Activated naive CD4-positive, alpha-beta T cell treated with anti-CD3 and anti-CD28 coated beads, Interleukin-2, amount 50 U/mL, for 72 hours (primary cell): Measurements from ENCODE around the gene RELL1. TPM values are rescaled to one million over a fixed set of nuclear protein-coding genes. Genes with fewer than 3 reads are reported as not detected.

Source experiments
- ATAC-seq, 2 donors: fragments of 150-1000 bp; cut with Tn5 transposase; 2 replicates each; pipeline ENCODE4 v1.10.0; 2021; ENCODE audit warnings: mild to moderate bottlenecking in 2 of 2, moderate library complexity in 2 of 2
- DNase-seq, 2 donors: peaks; one replicate each; pipeline ENCODE4 v3.0.0; 2021 to 2022; ENCODE audit warnings: low spot score in 2 of 2
- H3K27ac Mint-ChIP-seq, 2 donors: one replicate each; pipeline ENCODE4 v1.8.0; 2022; ENCODE audit warnings: mild to moderate bottlenecking in 2 of 2, mixed read lengths in 2 of 2
- H3K36me3 Mint-ChIP-seq, 2 donors: one replicate each; pipeline ENCODE4 v1.8.0; 2022; ENCODE audit warnings: mixed read lengths in 2 of 2
- H3K9me3 Mint-ChIP-seq, 2 donors: one replicate each; pipeline ENCODE4 v1.8.0; 2022; ENCODE audit warnings: mixed read lengths in 2 of 2
- total RNA-seq, 2 donors: library from RNA; stranded (reverse); gene quantifications; one replicate each; pipeline ENCODE4 v1.2.3, GENCODE V29; 2022

The RELL1 gene
- total RNA-seq, 2 donors from 2014 or later, result 15.1 to 15.2 TPM

DNA sequence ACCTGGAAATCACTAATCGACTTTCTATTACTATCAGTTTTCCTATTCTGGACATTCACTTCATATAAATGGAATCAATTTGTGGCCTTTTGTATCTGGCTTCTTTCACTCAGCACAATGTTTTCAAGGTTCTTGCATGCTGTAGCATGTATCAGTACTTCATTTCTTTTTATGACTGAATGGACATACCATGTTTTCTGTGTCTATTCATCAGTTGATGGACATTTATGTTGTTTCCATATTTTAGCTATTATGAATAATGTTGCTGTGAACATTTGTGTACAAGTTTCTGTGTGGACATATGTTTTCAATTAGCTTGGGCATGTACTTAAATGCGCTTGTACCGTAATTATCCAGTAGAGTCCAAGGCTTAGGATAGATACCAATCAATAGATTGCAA is 19.9 kb upstream of the RELL1 start:
- H3K27ac Mint-ChIP-seq, result no peak overlapping the region
- ATAC-seq (no peak), DNase-seq (no peak)
- no peaks in the 10 kb centered on the region for H3K36me3 Mint-ChIP-seq
- H3K9me3 Mint-ChIP-seq, result no peaks in the 10 kb centered on the region

DNA sequence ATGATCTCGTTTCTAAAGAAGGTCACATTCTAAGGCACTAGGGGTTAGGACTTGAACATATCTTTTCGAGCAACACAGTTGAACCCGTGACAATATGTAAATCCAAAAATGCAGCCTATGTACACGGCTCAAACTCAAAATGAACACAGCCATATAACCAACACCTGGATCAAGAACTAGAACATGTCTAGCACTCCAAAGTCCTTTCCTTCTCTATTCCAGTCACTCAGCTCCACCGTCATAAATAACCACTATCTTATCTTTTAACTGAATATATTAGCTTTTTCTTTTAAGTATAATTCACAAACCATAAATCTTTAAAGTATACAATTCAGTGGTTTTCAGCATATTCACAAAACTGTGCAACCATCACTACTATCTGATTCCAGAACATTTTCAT is 19.4 kb upstream of the RELL1 start:
- ATAC-seq (no peak), DNase-seq (no peak)
- Mint-ChIP-seq H3K9me3 (no peaks in the 10 kb centered on the region), H3K36me3 (no peaks in the 10 kb centered on the region), H3K27ac (no peak overlapping the region)

DNA sequence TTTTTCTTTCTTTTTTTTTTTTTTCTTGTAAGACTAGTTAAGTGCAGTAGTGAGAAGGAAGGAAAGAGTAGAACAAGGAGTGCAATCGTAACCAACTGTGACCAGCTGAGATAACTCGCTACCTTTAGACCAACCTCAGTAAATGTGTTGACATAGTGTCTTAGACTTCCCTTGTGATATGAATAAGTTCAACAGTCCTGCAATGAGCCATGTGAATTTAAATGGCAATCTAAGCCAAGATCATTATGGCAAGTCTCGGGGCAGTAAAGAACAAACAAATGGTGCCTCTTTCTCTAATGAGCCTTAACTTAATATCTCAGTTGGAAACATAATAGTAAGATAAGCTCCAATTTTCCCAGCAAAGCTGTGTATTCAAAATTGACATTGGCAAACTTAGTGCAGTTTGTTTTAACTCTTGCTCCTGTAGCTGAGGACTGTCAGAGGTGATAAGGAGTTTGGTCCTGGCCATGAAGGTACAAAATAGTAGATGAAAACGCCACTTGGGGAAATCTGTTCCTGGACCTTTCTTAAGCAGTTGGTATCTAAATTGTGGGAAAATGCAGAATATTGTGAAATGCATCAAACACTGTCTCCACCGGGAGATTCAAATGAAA is 13.8 kb upstream of the RELL1 start:
- no peak for ATAC-seq
- Mint-ChIP-seq H3K36me3 (no peaks in the 10 kb centered on the region), H3K9me3 (no peaks in the 10 kb centered on the region), H3K27ac (no peak overlapping the region)
- no peak for DNase-seq

DNA sequence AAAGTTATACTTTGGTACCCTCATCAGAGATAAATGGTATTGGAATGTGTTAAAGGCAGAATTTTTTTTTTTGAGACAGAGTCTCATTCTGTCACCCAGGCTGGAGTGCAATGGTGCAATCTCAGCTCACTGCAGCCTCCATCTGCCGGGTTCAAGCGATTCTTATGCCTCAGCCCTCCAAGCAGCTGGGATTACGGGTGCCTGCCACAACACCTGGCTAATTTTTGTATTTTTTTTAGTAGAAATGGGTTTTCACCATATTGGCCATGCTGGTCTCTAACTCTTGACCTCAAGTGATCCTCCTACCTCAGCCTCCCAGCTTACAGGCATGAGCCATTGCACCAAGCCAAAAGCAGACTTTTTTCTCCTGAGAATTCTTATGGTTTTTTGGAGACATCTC is 11.4 kb upstream of the RELL1 start:
- ATAC-seq (no peak), DNase-seq (no peak)
- Mint-ChIP-seq H3K36me3 (no peaks in the 10 kb centered on the region), H3K9me3 (peaks cover 2% of the 10 kb centered on the region in 2 donors), H3K27ac (no peak overlapping the region)

GRCh38 chr4:37693450-37694190 is 7.4 kb upstream of the RELL1 start:
- Mint-ChIP-seq H3K9me3 (peaks cover 4 to 8% of the 10 kb centered on the region in 2 donors), H3K36me3 (no peaks in the 10 kb centered on the region), H3K27ac (no peak overlapping the region)
- DNase-seq, result no peak
- ATAC-seq, result peak in 1 of 2 donors; percentile 16

DNA sequence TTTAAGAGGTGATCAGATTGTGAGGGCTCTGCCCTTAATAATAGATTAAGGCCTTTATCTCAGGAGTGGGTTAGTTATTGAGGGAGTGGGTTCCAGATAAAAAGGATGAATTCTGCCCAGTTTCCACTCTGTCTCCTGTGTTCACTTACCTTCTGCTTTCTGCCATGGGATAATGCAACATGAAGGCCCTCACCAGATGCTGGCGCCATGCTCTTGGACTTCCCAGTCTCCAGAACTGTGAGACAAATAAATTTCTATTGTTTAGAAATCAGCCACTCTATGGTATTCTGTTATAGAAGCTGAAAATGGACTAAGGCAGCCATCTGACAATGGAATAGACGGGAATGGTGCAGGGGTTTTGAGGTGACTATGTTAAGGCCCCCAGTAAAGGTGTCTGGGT is 6.9 kb upstream of the RELL1 start:
- ATAC-seq, result no peak
- H3K9me3 Mint-ChIP-seq, result peaks cover 4 to 8% of the 10 kb centered on the region in 2 donors

DNA sequence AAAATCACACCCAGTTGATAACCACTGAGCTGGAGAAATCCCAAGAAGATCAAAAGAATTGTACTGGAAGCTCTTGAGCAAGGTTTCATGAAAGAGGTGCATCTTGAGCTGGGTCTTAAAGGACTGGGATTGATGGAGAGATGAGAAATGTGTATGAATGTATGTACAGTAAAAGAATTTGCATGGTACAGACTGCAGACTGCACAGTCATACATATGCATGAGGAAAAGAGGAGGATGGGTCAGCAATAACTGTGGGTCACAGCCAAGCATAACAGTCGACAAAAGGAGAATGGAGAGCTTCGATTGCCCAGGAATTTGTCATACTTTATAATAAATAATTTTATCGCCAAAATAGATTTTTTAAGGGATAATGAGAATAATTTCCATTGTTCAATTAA is 4.8 kb upstream of the RELL1 start:
- Mint-ChIP-seq H3K36me3 (no peaks in the 10 kb centered on the region), H3K27ac (no peak overlapping the region), H3K9me3 (peaks cover 4 to 8% of the 10 kb centered on the region in 2 donors)
- ATAC-seq (no peak), DNase-seq (no peak)

More for the DNA sequence above, 6.9 kb upstream of the RELL1 start:
- Mint-ChIP-seq H3K36me3 (no peaks in the 10 kb centered on the region), H3K27ac (no peak overlapping the region)
- no peak for DNase-seq

DNA sequence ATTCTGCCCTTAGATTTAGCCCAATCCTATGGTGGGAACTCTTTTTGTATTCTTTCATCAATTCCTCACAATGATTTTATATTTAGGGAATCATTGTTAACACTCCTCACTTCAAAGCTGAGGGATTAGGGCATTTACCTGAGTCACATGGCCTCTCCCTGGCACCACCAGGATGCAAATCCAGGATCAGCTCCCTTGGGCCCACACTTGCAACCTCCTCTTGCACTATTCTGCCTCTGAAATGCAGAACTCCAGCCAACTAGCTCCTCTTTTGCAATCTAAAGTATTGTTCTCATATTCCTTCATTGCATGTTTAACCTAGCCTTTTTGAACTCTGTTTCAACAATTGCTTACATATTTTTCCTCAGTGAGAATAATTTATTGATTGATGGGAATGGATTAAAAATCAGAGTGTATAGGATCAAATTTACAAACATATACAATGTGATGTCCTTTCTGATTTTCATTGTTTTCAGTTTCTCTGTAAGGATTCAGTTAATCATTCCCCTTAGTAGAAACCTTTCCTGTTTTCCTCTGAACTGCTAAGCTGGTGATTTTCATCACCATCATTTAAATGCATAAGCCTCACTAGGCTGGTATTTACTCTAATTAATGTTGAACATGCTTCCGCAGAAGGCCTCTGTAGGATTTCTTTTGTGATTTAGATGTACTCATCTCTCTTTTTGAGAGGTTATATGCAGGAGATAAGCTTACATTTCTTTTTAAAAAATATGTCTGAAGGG is 3.3 kb upstream of the RELL1 start:
- Mint-ChIP-seq H3K9me3 (peaks cover 4 to 8% of the 10 kb centered on the region in 2 donors), H3K27ac (no peak overlapping the region), H3K36me3 (peaks cover 7 to 11% of the 10 kb centered on the region in 2 donors)
- DNase-seq (no peak), ATAC-seq (no peak)

DNA sequence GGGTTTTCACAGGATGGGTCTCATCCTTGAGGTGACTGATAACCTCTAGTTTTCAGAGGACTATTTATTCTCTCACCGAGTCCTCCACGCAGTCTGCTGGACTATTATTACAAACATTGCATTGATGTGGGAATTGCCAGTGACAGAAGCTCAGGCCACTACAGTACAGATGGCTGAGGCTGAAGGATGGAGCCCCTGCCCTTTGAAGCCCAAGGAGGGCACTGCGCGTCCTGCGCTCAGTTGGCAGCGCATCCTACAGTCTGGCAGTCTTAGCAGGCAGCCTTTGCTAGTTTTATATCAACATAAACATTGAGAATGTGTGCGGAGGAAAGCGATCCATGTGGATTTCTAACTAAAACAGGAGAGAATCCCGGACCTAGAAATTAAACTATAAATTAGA is 1.5 kb upstream of the RELL1 start:
- DNase-seq (no peak), ATAC-seq (no peak)
- Mint-ChIP-seq H3K9me3 (peaks cover 3 to 6% of the 10 kb centered on the region in 2 donors), H3K27ac (peak overlapping the region in 1 of 2 donors; percentile 93), H3K36me3 (peaks cover 13 to 17% of the 10 kb centered on the region in 2 donors)

GRCh38 chr4:37687194-37687562 is 1.0 kb upstream of the RELL1 start:
- Mint-ChIP-seq H3K27ac (peak overlapping the region; percentile 63 to 93), H3K9me3 (peaks cover 0 to 3% of the 10 kb centered on the region in 2 donors), H3K36me3 (peaks cover 13 to 19% of the 10 kb centered on the region in 2 donors)
- no peak for DNase-seq
- no peak for ATAC-seq

- Mint-ChIP-seq H3K27ac (peak overlapping the region; percentile 93 to 95), H3K36me3 (peaks cover 13 to 23% of the 10 kb centered on the region in 2 donors), H3K9me3 (peaks cover 0 to 3% of the 10 kb centered on the region in 2 donors)
- ATAC-seq (peak; percentile 11 to 16), DNase-seq (peak in 1 of 2 donors; percentile 46)
Observed at GRCh38 chr4:37685823-37686372, 278 bp downstream of the RELL1 start.

DNA sequence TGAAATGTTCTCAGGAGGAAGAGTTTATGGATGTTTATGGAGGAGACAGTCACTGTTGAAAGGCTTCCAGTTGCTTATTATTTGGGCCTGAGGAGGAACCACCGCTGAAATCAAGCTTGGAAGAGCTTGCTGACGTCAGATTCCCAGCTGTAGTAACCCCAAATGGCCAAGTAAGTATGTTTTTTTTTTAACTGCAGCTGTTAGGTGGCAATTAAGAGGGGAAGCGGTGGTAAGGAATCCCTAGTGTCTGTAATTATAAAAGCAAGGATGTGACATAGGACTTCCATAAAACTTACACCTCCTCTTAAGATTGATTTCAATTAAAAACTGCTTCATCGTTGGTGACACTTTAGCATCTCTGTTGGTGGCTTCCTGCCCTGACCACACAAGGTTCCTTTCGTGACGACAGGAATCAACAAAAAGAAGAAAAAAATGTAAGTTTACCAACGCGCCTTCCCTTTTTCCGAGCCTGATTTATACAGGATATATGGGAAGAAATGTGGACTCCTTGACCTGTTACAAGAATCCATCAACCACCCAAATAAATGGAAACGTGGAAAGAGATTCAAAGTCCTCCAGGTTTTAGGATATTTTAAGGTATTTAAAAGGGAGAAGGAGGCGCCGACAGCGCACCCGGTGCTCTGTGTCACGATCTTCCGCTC is 884 bp downstream of the RELL1 start:
- ATAC-seq (no peak), DNase-seq (peak in 1 of 2 donors; percentile 26)
- Mint-ChIP-seq H3K27ac (peak overlapping the region; percentile 93 to 95), H3K9me3 (no peaks in the 10 kb centered on the region), H3K36me3 (peaks cover 13 to 23% of the 10 kb centered on the region in 2 donors)

DNA sequence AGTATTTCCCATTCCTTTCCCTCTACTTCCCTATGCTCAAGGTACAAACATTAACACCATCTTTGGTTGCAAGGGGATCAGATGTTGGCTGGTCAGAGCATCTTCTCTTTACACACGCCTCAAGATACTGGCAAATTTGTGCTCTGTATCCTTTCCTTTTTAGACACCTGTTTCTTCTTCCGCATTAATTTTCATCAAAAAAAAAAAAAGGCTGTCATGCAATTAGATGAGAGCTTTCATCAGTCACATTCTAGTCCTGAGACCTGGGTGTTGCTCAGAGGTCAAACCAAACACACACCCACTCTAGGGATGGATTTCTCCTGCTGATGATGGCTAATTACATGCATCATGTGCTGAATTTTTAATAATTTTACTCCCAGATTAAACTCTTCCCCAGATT is 2.0 kb downstream of the RELL1 start:
- Mint-ChIP-seq H3K27ac (peak overlapping the region; percentile 93 to 95), H3K36me3 (peaks cover 13 to 23% of the 10 kb centered on the region in 2 donors), H3K9me3 (no peaks in the 10 kb centered on the region)
- ATAC-seq (no peak), DNase-seq (no peak)

- ATAC-seq (no peak), DNase-seq (no peak)
- no peaks in the 10 kb centered on the region for H3K9me3 Mint-ChIP-seq
- peak overlapping the region; percentile 61 to 84 for H3K27ac Mint-ChIP-seq
- peaks cover 13 to 32% of the 10 kb centered on the region in 2 donors for H3K36me3 Mint-ChIP-seq
Observed at GRCh38 chr4:37682701-37683401, 3.3 kb downstream of the RELL1 start.

GRCh38 chr4:37680089-37680488 is 6.1 kb downstream of the RELL1 start:
- Mint-ChIP-seq H3K36me3 (peaks cover 8 to 43% of the 10 kb centered on the region in 2 donors), H3K27ac (no peak overlapping the region), H3K9me3 (no peaks in the 10 kb centered on the region)
- ATAC-seq, result no peak
- no peak for DNase-seq

GRCh38 chr4:37679301-37679700 is 6.9 kb downstream of the RELL1 start:
- Mint-ChIP-seq H3K9me3 (no peaks in the 10 kb centered on the region), H3K36me3 (peaks cover 0 to 40% of the 10 kb centered on the region in 2 donors), H3K27ac (no peak overlapping the region)
- ATAC-seq (no peak), DNase-seq (no peak)
